A549 treated with CORT108297 at 1 μM for 4 hours (cell line): Measurements from ENCODE around the gene MED12L. TPM values are rescaled to one million over a fixed set of nuclear protein-coding genes. Genes with fewer than 3 reads are reported as not detected.

ENCODE experiments used
- total RNA-seq: library from RNA; stranded (reverse); fragments of 200-300 nt; extraction: Qiagen RNA extraction; gene quantifications from 5 replicates; pipeline ENCODE4 v1.2.3, GENCODE V29; 2022

MED12L gene, protein sequence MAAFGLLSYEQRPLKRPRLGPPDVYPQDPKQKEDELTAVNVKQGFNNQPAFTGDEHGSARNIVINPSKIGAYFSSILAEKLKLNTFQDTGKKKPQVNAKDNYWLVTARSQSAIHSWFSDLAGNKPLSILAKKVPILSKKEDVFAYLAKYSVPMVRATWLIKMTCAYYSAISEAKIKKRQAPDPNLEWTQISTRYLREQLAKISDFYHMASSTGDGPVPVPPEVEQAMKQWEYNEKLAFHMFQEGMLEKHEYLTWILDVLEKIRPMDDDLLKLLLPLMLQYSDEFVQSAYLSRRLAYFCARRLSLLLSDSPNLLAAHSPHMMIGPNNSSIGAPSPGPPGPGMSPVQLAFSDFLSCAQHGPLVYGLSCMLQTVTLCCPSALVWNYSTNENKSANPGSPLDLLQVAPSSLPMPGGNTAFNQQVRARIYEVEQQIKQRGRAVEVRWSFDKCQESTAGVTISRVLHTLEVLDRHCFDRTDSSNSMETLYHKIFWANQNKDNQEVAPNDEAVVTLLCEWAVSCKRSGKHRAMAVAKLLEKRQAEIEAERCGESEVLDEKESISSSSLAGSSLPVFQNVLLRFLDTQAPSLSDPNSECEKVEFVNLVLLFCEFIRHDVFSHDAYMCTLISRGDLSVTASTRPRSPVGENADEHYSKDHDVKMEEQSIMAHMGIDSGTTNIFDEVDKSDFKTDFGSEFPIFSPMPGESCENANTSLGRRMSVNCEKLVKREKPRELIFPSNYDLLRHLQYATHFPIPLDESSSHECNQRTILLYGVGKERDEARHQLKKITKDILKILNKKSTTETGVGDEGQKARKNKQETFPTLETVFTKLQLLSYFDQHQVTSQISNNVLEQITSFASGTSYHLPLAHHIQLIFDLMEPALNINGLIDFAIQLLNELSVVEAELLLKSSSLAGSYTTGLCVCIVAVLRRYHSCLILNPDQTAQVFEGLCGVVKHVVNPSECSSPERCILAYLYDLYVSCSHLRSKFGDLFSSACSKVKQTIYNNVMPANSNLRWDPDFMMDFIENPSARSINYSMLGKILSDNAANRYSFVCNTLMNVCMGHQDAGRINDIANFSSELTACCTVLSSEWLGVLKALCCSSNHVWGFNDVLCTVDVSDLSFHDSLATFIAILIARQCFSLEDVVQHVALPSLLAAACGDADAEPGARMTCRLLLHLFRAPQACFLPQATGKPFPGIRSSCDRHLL (N-terminal part only)
- 0.18 to 0.67 TPM (median 0.39 TPM) in 5 replicates for total RNA-seq

DNA sequence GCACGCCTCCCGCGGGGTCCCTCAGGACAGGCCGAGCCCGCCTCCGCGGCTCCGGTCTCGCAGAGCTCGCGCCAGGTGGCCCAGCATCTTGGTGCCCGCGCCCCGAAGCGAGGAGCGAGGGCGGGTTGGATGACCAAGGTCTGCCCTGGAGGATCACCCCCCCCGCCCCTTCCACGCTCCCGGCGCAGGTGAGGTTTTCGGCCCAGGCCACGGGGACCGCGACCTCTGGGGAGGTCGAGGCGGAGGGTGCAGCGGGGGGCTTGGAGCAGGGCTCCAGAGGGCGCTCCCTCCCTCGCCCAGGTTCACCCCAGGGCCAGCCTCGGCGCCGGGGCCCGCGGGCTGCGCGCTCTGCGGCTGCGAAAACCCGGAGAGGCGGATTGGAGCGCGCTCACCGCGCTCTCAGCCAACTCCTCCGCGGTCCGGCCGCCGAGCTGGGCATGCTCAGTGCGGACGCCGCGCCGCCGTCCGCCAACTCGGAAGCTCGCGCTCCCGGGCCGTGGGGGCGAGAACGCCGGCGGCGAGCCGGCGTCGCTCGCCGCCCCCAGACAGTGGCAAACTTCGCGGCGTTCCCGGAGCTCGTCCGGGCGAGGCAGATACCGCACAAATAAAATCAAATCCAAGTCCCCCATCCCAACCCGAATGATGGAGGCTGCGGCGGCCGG is at the start of gene MED12L:
MED12L (plus strand) TSS at position 438 of the 662 bp plus-strand sequence. CDS start 1,263 bp downstream, outside the sequence.

DNA sequence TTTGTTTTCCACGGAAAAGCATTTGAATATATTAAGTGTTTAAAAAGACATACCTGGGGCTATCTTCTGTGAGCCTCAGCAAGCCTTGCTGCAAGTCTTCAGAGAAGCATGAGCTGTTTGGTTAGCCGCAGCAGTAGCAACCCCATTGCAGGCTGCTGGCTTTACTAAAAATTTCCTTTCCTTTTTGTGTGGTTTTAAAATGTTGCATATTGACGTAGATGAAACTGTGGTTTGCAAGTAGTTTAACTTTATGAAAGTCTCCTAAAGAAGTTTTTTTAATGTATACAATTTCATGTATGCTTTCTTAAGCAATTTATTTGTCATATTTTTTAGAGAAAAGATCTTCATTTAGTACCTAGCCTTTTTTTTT is 117.6 kb downstream of the MED12L start, which contains the start of gene GPR171:
GPR171 (minus strand) TSS at position 166 of the 370 bp plus-strand sequence. CDS start 3,830 bp downstream, outside the sequence.

DNA sequence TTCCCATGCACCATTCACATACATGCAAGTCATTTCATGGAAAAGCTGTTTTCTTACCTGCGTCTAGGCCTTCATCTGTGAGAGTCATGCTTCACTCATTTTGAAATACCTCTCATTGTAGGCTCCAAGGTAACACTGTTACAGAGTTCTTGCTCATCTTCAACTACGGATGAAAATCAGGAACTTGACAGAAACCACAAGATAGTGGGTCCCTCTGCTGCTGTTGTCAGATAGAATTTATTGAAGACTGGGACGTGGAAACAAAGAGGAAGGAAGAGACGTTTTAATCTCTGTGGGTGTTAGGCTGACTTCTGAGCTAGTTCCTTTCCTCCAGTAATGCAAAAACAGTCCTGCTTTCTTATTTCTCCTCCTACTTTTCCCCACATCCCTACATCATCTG is 192.8 kb downstream of the MED12L start, which contains the start of gene P2RY14:
P2RY14 (minus strand) TSS at position 313 of the 400 bp plus-strand sequence. CDS start 64,226 bp downstream, outside the sequence.

DNA sequence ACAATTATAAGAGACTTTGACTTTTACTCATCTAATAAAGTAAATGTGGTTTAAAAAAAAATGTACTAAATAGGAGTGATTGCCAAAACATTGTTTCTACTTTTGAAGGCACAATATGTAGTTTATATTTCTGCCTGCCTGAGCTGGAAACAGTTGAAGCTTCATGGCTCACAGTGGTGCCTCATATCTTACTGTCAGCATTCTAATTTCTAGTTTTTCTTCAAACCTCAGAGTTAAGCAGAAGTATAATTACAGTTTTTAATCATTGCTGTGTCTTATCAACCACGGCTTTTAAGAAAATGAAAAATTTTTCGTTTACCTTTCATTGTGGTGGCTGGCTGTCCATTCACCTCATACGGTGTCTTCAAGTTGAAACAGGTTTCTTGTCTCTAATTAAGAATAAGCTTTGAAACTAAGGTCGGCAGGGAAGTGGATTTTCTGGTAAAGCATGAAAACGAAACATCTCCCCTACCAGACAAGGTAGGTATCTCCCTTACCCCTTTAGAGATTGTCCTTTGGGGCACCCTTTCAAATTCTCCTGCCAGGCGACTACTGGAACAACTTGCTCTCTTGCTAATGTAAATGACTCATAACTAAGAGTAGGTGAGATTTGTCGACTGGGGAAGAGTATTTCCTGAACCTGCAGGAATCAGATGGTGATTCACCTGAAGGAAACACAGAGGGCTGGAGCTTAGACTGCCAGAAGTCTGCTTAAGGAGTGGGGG is 231.0 kb downstream of the MED12L start, which contains the start of gene GPR87:
GPR87 (minus strand) TSS at position 554 of the 725 bp plus-strand sequence. CDS start 16,720 bp downstream, outside the sequence.

DNA sequence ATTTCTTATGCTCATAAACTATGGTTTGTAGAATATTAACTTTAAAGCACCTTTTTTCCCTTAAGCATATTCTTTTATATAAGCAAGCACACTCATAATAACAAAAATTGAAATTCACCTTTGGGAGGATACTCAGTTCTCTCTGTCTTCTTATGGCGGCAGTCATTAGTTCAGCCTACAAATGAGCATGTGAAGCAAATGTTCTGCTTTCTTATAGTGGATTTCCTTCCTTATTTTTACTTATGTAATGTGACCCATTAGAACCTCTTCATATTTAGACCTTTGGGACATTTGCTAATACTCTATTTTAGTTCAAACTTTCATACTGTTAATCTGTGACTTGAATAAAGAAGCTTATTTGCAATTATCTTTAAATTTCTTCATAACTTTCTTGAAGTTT is 243.9 kb downstream of the MED12L start, which contains the start of gene P2RY13:
P2RY13 (minus strand) TSS at position 187 of the 400 bp plus-strand sequence; CDS start at position 166, 21 bp downstream.

DNA sequence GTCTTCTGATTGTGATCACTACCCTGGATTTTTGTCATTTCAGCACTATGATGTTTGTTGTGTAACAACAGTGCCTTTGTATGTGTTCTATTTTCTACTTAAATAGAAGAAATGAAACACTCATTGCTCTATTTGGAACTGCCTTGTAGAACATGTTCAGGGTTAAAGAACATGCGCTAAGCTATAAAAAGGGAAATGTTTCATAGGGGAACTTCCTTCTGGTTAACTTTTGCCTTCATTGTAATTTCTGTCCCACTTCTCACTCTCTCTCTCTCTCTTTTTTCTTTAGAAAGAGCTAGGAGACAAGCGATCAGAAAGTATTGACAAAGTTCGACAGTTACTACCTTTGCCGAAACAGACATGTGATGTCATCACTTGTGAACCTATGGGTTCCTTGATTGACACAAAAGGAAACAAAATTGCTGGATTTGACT is 299.3 kb downstream of the MED12L start, which contains the start of gene P2RY12:
P2RY12 (minus strand) TSS at position 13 of the 434 bp plus-strand sequence. CDS start 45,908 bp downstream, outside the sequence.

DNA sequence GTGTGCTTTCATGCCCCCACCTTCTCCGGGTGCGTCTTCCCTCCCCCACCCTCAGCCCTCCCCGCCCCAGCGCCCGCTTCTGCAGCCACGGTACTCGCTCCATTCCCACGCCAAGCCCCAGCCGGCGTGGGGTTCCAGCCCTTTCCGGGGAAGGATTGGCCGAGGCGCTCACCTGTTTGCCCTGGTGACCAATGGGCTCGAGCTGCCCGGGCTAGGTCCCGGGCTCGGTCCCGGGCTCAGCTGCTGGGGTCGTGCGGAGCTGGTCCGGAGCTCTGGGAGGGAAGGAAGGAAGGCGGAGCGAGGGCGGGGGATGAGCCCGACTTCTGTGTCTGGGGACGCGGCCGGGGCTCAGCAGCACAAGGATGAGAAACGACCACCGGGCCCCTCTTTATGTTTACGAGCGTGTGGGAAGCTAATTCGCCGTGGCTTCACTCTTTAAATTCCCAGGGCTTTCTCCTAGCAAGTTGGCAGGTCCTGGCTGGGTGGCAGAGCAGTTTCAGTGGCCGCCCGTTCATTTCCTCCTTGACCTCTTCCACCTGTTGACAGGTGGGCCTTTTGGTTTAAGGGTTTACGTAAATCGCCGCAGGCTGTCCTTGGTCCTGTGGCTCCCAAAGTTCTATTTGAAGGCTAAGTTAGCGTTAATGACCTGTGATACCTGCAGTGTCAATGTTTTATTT is 375.4 kb downstream of the MED12L start, which contains the start of gene IGSF10:
IGSF10 (minus strand) TSS at position 288 of the 677 bp plus-strand sequence. CDS start 2,352 bp downstream, outside the sequence.

Other genes starting within 250 kb of the MED12L start
- not detected in 5 replicates for gene MINDY4B, start 180.2 kb upstream of the MED12L start, total RNA-seq
- not detected in 5 replicates for gene CLRN1, start 112.9 kb upstream of the MED12L start, total RNA-seq
- gene GPR171, start 117.6 kb downstream of the MED12L start, total RNA-seq, result not detected in 5 replicates
- not detected in 5 replicates for gene P2RY14, start 192.9 kb downstream of the MED12L start, total RNA-seq
- 1.4 to 1.8 TPM (median 1.7 TPM) in 5 replicates for gene GPR87, start 231.2 kb downstream of the MED12L start, total RNA-seq
- not detected in 5 replicates for gene P2RY13, start 243.9 kb downstream of the MED12L start, total RNA-seq